ENCODE measurements around the gene YARS2.

Gene YARS2

DNA sequence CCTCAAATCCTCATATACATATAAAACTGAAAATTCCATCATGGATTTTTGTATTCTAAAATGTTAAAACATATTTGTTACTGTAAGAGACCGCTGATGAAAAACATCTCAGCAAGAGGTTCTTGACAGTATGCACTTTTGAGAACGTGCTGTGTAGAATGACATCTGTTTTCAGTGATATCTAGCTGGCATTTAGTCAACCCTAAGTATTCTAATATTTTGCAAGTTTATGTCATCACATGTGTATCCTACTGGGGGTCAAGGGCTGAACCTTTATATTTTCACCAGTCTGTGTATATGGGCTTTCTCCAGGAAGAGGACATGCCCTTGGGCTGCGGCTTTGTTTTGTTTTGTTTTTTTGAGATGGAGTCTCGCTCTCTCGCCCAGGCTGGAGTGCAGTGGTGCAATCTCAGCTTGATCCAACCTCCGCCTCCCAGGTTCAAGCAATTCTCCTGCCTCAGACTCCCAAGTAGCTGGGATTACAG is 22.0 kb upstream of the YARS2 start:
- Histone ChIP-seq H3K4me1 (ENCODE audit: control insufficient read depth, insufficient read depth, low read length, poor library complexity, severe bottlenecking) (no peaks in the 10 kb centered on the region), H3K27me3 (replicated peaks; ENCODE audit: control insufficient read depth, insufficient read depth, low read length, poor library complexity, severe bottlenecking) (no peaks in the 10 kb centered on the region), H3K36me3 (ENCODE audit: control insufficient read depth, insufficient read depth, low read length) (no peaks in the 10 kb centered on the region), H3K4me3 (ENCODE audit: insufficient read depth, low read depth, low read length, poor library complexity, severe bottlenecking) (no peak overlapping the region), H3K27ac (ENCODE audit: insufficient read depth, low read length, poor library complexity, severe bottlenecking) (no peak overlapping the region), H3K9me3 (ENCODE audit: control insufficient read depth, low read length) (no peaks in the 10 kb centered on the region)
- DNase-seq, result no peak

DNA sequence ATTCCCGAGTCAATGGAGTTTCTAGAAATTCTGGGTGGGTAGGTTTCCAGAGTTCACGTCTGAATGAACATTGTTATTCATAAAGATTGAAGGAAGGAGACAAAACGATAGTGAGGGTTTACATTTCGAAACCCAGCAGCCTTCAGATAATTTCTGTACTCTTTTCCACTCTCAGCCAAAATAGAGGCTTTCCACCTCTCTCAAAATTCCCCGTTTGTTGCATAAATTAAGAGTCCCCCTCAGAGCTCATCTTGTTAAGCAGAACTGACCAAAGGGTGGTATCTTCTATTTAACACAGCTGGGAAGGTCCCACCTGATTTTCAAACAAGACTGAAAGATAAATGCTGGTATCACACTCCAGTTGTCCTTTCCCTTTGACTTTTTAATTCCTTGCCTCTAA is 21.5 kb upstream of the YARS2 start:
- no peaks in the 10 kb centered on the region for H3K4me1 ChIP-seq (ENCODE audit: control insufficient read depth, insufficient read depth, low read length, poor library complexity, severe bottlenecking)
- no peak overlapping the region for H3K4me3 ChIP-seq (ENCODE audit: insufficient read depth, low read depth, low read length, poor library complexity, severe bottlenecking)
- no peak overlapping the region for H3K27ac ChIP-seq (ENCODE audit: insufficient read depth, low read length, poor library complexity, severe bottlenecking)
- H3K36me3 ChIP-seq (ENCODE audit: control insufficient read depth, insufficient read depth, low read length), result no peaks in the 10 kb centered on the region
- no peaks in the 10 kb centered on the region for H3K9me3 ChIP-seq (ENCODE audit: control insufficient read depth, low read length)
- DNase-seq, result no peak
- no peaks in the 10 kb centered on the region for H3K27me3 ChIP-seq (replicated peaks; ENCODE audit: control insufficient read depth, insufficient read depth, low read length, poor library complexity, severe bottlenecking)

DNA sequence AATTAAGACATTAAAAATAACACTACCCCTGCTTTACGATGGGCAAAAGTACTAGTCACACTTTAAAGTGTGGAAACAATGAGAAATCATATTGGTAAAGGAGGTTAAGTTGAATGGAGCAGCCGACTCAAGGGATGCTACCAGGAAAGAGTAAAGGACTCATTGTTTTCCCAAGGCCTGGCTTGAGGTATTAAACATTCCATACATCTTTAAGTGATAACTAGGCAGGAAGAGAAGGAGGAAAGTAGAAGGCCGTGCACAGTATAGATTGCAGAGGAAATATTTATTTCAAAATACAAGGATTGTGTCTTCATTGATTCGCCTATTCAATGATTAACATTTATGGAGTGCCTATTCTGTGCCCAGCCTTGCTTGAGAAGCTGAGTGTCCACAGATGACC is 20.6 kb upstream of the YARS2 start:
- no peaks in the 10 kb centered on the region for H3K27me3 ChIP-seq (replicated peaks; ENCODE audit: control insufficient read depth, insufficient read depth, low read length, poor library complexity, severe bottlenecking)
- H3K4me3 ChIP-seq (ENCODE audit: insufficient read depth, low read depth, low read length, poor library complexity, severe bottlenecking), result no peak overlapping the region
- H3K27ac ChIP-seq (ENCODE audit: insufficient read depth, low read length, poor library complexity, severe bottlenecking), result no peak overlapping the region
- DNase-seq, result no peak
- no peaks in the 10 kb centered on the region for H3K9me3 ChIP-seq (ENCODE audit: control insufficient read depth, low read length)
- no peaks in the 10 kb centered on the region for H3K4me1 ChIP-seq (ENCODE audit: control insufficient read depth, insufficient read depth, low read length, poor library complexity, severe bottlenecking)
- H3K36me3 ChIP-seq (ENCODE audit: control insufficient read depth, insufficient read depth, low read length), result no peaks in the 10 kb centered on the region

DNA sequence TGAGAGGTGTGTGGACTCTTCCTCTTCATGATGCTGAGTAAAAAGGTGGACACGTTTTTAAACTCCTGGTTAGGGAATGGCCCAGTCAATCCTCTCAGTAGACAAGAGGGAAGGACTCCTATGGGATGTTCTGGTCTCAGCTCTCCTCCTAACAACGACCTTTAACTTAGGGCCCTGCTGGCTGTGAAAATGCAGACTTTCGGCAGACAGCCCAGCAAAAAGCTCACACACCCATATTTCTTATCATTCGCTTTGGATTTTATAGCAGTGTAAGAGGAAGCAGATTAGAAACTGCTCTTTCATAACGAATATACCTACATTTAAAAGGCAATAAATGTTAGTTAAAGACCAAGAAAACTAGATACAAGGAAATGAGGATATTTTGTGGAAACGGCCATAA is 18.0 kb upstream of the YARS2 start:
- Histone ChIP-seq H3K27me3 (replicated peaks; ENCODE audit: control insufficient read depth, insufficient read depth, low read length, poor library complexity, severe bottlenecking) (no peaks in the 10 kb centered on the region), H3K9me3 (ENCODE audit: control insufficient read depth, low read length) (no peaks in the 10 kb centered on the region), H3K4me3 (ENCODE audit: insufficient read depth, low read depth, low read length, poor library complexity, severe bottlenecking) (no peak overlapping the region), H3K27ac (ENCODE audit: insufficient read depth, low read length, poor library complexity, severe bottlenecking) (no peak overlapping the region), H3K4me1 (ENCODE audit: control insufficient read depth, insufficient read depth, low read length, poor library complexity, severe bottlenecking) (no peaks in the 10 kb centered on the region), H3K36me3 (ENCODE audit: control insufficient read depth, insufficient read depth, low read length) (no peaks in the 10 kb centered on the region)
- DNase-seq, result no peak

DNA sequence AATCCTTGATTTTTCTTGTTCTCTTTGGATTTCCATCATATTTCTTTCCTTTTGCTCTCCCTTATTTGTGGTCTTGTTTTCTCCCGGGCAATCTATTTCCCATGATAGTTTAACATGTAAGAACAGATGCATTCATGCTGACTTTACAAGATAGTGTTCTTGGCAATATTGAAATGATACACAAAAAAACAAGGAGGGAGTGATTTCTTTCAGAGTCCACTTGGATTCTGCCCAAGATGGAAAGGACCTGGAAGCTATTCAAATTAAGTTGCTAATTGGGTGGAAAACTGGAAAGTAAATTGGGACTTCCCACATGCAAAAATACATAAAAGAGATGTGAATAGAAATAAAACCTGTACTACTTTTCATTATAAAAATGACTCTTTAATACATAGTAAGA is 14.4 kb upstream of the YARS2 start:
- Histone ChIP-seq H3K9me3 (ENCODE audit: control insufficient read depth, low read length) (no peaks in the 10 kb centered on the region), H3K27ac (ENCODE audit: insufficient read depth, low read length, poor library complexity, severe bottlenecking) (no peak overlapping the region), H3K27me3 (replicated peaks; ENCODE audit: control insufficient read depth, insufficient read depth, low read length, poor library complexity, severe bottlenecking) (no peaks in the 10 kb centered on the region), H3K4me1 (ENCODE audit: control insufficient read depth, insufficient read depth, low read length, poor library complexity, severe bottlenecking) (no peaks in the 10 kb centered on the region), H3K36me3 (ENCODE audit: control insufficient read depth, insufficient read depth, low read length) (no peaks in the 10 kb centered on the region), H3K4me3 (ENCODE audit: insufficient read depth, low read depth, low read length, poor library complexity, severe bottlenecking) (no peak overlapping the region)
- DNase-seq, result no peak

DNA sequence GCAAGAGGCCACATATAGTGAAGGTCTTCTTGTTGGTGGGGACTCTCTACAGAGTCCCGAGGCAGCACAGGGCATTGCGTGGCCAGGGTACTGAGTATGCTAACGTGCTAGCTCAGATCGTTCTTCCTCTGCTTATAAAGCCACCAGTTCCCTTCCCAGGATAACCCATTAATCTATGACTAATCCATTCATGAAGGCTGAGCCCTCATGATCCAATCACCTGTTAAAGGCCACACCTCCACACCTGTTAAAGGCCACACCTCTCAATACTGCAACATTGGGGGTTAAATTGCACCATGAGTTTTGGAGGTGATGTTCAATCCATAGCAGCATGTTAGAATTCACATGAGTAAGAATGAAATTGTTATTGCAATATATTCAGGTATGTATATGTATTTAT is 12.8 kb upstream of the YARS2 start:
- Histone ChIP-seq H3K36me3 (ENCODE audit: control insufficient read depth, insufficient read depth, low read length) (no peaks in the 10 kb centered on the region), H3K27me3 (replicated peaks; ENCODE audit: control insufficient read depth, insufficient read depth, low read length, poor library complexity, severe bottlenecking) (no peaks in the 10 kb centered on the region), H3K4me3 (ENCODE audit: insufficient read depth, low read depth, low read length, poor library complexity, severe bottlenecking) (no peak overlapping the region), H3K27ac (ENCODE audit: insufficient read depth, low read length, poor library complexity, severe bottlenecking) (no peak overlapping the region), H3K9me3 (ENCODE audit: control insufficient read depth, low read length) (no peaks in the 10 kb centered on the region), H3K4me1 (ENCODE audit: control insufficient read depth, insufficient read depth, low read length, poor library complexity, severe bottlenecking) (no peaks in the 10 kb centered on the region)
- DNase-seq, result no peak

DNA sequence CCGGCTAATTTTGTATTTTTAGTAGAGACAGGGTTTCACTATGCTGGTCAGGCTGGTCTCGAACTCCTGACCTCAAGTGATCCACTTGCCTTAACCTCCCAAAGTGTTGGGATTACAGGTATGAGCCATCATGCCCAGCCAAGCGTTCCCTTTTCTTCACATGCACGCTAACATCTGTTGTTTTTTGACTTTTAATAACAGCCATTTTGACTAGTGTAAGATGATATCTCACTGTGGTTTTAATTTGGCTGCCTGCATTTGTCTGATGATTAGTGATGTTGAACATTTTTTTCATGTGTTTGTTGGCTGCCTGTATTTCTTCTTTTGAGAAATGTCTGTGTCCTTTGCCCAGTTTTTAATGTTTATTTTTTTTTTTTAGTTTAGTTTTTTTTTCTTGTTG is 10.2 kb upstream of the YARS2 start:
- Histone ChIP-seq H3K9me3 (ENCODE audit: control insufficient read depth, low read length) (no peaks in the 10 kb centered on the region), H3K27me3 (replicated peaks; ENCODE audit: control insufficient read depth, insufficient read depth, low read length, poor library complexity, severe bottlenecking) (no peaks in the 10 kb centered on the region), H3K36me3 (ENCODE audit: control insufficient read depth, insufficient read depth, low read length) (no peaks in the 10 kb centered on the region), H3K4me1 (ENCODE audit: control insufficient read depth, insufficient read depth, low read length, poor library complexity, severe bottlenecking) (no peaks in the 10 kb centered on the region), H3K27ac (ENCODE audit: insufficient read depth, low read length, poor library complexity, severe bottlenecking) (no peak overlapping the region), H3K4me3 (ENCODE audit: insufficient read depth, low read depth, low read length, poor library complexity, severe bottlenecking) (no peak overlapping the region)
- no peak for DNase-seq

DNA sequence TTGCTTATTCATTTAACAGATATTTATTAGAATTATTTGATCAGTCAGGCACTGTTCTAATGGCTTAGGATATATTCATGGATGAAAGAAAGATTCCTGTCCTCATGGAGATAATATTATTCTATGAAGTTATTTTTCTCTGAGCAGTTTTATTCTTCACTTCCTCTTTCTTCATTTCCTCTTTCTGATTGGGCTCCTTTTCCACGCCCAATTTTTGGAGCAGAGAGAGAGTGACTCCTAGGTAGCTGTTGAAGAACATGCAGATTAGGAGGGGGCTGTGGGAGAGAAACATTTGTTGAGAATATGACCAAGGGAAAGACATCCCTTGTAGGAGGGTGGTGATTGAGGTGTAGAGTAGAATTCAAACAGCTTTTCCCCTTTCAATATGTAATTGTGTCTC is 6.0 kb upstream of the YARS2 start:
- Histone ChIP-seq H3K4me1 (ENCODE audit: control insufficient read depth, insufficient read depth, low read length, poor library complexity, severe bottlenecking) (no peaks in the 10 kb centered on the region), H3K9me3 (ENCODE audit: control insufficient read depth, low read length) (no peaks in the 10 kb centered on the region), H3K27ac (ENCODE audit: insufficient read depth, low read length, poor library complexity, severe bottlenecking) (no peak overlapping the region), H3K36me3 (ENCODE audit: control insufficient read depth, insufficient read depth, low read length) (no peaks in the 10 kb centered on the region), H3K27me3 (replicated peaks; ENCODE audit: control insufficient read depth, insufficient read depth, low read length, poor library complexity, severe bottlenecking) (no peaks in the 10 kb centered on the region), H3K4me3 (ENCODE audit: insufficient read depth, low read depth, low read length, poor library complexity, severe bottlenecking) (no peak overlapping the region)
- DNase-seq, result no peak

DNA sequence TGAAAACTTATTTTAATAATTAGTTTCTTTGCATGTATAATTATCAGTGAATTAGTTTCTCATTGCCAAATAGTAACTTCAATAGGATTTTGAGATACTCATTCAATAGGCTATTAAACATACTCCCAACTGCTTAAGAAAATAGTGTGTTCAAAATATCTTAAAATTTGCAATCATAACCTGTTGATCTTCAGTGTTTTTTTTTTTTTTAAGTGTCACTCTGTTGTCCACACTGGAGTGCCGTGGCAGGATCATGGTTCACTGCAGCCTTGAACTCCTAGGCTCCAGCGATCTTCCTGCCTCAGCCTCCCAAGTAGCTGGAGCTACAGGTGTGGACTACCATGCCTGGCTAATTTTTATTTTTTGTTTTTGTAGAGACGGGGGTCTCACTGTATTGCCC is 1.5 kb upstream of the YARS2 start:
- H3K4me1 ChIP-seq (ENCODE audit: control insufficient read depth, insufficient read depth, low read length, poor library complexity, severe bottlenecking), result peaks cover 11% of the 10 kb centered on the region
- H3K4me3 ChIP-seq (ENCODE audit: insufficient read depth, low read depth, low read length, poor library complexity, severe bottlenecking), result no peak overlapping the region
- no peaks in the 10 kb centered on the region for H3K9me3 ChIP-seq (ENCODE audit: control insufficient read depth, low read length)
- no peak for DNase-seq
- no peak overlapping the region for H3K27ac ChIP-seq (ENCODE audit: insufficient read depth, low read length, poor library complexity, severe bottlenecking)
- H3K27me3 ChIP-seq (replicated peaks; ENCODE audit: control insufficient read depth, insufficient read depth, low read length, poor library complexity, severe bottlenecking), result no peaks in the 10 kb centered on the region
- peaks cover 3% of the 10 kb centered on the region for H3K36me3 ChIP-seq (ENCODE audit: control insufficient read depth, insufficient read depth, low read length)

DNA sequence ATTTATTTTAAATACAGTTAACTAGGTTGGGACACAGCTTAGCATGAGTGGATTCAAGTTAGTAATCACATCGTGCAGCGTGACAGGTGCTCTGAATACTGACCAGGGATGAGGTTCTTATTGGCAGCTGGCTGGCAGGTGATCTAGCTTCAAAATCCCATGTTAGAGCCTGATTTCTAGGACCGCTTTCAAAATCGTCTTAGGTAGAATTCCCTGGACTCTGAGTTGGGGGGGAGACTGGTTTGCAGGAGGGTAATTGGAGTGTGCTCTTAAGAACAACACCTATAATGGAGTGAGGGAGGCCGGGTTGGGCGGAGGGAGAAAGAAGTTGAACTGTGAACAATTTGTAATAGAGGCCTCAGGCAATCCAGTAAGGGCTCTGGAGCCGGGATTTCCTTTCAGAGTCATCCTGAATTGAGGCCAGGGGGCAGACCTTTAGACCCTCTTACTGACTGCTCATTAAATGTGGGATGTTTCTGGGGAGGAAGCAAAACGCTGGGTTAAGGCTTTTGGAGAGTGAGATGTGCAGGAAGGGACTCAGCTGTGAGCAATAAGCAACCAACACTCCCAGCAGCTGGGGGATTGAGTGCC is 874 bp upstream of the YARS2 start:
- peak overlapping the region; percentile 86 for H3K4me3 ChIP-seq (ENCODE audit: insufficient read depth, low read depth, low read length, poor library complexity, severe bottlenecking)
- DNase-seq, result no peak
- H3K27ac ChIP-seq (ENCODE audit: insufficient read depth, low read length, poor library complexity, severe bottlenecking), result peak overlapping the region; percentile 76
- no peaks in the 10 kb centered on the region for H3K9me3 ChIP-seq (ENCODE audit: control insufficient read depth, low read length)
- peaks cover 9% of the 10 kb centered on the region for H3K36me3 ChIP-seq (ENCODE audit: control insufficient read depth, insufficient read depth, low read length)
- peaks cover 11% of the 10 kb centered on the region for H3K4me1 ChIP-seq (ENCODE audit: control insufficient read depth, insufficient read depth, low read length, poor library complexity, severe bottlenecking)
- H3K27me3 ChIP-seq (replicated peaks; ENCODE audit: control insufficient read depth, insufficient read depth, low read length, poor library complexity, severe bottlenecking), result no peaks in the 10 kb centered on the region
